Measurements from ENCODE around the gene FYN. TPM values are rescaled to one million over a fixed set of nuclear protein-coding genes. Genes with fewer than 3 reads are reported as not detected.

Gene FYN
- total and polyA plus RNA-seq, 9 of the 15 experiments (the other 6 are each of a cell fraction or from before 2014, with no cell fraction given): 2.9 to 22.1 (median 11.4) TPM

- TF ChIP-seq ATF4 (CRISPR knock-in tag; IDR thresholded peaks at IDR 0.05) (peak; percentile 65), ZNF175 (CRISPR knock-in tag; IDR thresholded peaks at IDR 0.05; ENCODE audit: low read depth) (peak; percentile 57; the same call in 1 of the 2 replicates), ARID3A (IDR thresholded peaks at IDR 0.05; ENCODE audit: borderline replicate concordance, low read depth, low read length) (peak; percentile 72; the same call in 1 of the 2 replicates), MCM7 (IDR thresholded peaks at IDR 0.05) (no peak), PCBP1 (IDR thresholded peaks at IDR 0.05; ENCODE audit: low read depth, low read length, poor library complexity, severe bottlenecking) (no peak), ZNF239 (CRISPR knock-in tag; IDR thresholded peaks at IDR 0.05) (0 out of 2 replicates have a peak, but pooled peaks have one; percentile 32), RBBP5 (IDR thresholded peaks at IDR 0.05; ENCODE audit: borderline replicate concordance, insufficient read depth, low read length, poor library complexity, severe bottlenecking) (peak; percentile 33), CTBP1 (IDR thresholded peaks at IDR 0.05; ENCODE audit: borderline replicate concordance) (peak; percentile 61; the same call in 1 of the 2 replicates), NCOR1 (IDR thresholded peaks at IDR 0.05) (peak; percentile 83), HMBOX1 (IDR thresholded peaks at IDR 0.05) (peak; percentile 70; the same call in 1 of the 2 replicates), KHSRP (IDR thresholded peaks at IDR 0.05) (no peak), PBX2 (CRISPR knock-in tag; IDR thresholded peaks at IDR 0.05; ENCODE audit: low read depth) (no peak), PBX2 (tag; conservative IDR thresholded peaks at IDR 0.05; ENCODE audit: low read depth) (peak; percentile 39; the same call in 1 of the 2 replicates), ADNP (tag; IDR thresholded peaks at IDR 0.05) (0 out of 2 replicates have a peak, but pooled peaks have one; percentile 44), MAFK (IDR thresholded peaks at IDR 0.05; ENCODE audit: low read length) (peak; percentile 18; the same call in 1 of the 2 replicates), MEF2D (tag; conservative IDR thresholded peaks at IDR 0.05; ENCODE audit: low read depth) (peak; percentile 45; the same call in 1 of the 2 replicates), CBFA2T2 (conservative IDR thresholded peaks at IDR 0.05) (peak; percentile 89), KAT2B (IDR thresholded peaks at IDR 0.05; ENCODE audit: low read depth, low read length) (no peak), SREBF1 (IDR thresholded peaks at IDR 0.05; ENCODE audit: borderline replicate concordance, low read depth, low read length) (no peak), LEF1 (IDR thresholded peaks at IDR 0.05) (peak; percentile 23; the same call in 1 of the 2 replicates), MYNN (IDR thresholded peaks at IDR 0.05) (peak; percentile 75), MYNN (CRISPR knock-in tag; IDR thresholded peaks at IDR 0.05) (no peak), SMAD4 (CRISPR knock-in tag; conservative IDR thresholded peaks at IDR 0.05) (peak; percentile 76)
These were observed 29.7 kb downstream of the FYN start (continued) for GRCh38 chr6:111843347-111844147.

Measured in K562 (cell line).